Measurements from ENCODE around the gene PSMD3.
"Not testable (repeated sequence)": the region's sequence is repeated elsewhere in the genome, so short reads cannot be mapped to it uniquely, and the experiment has no call there.

The PSMD3 gene

GRCh38 chr17:39980351-39981206 is at the start of gene PSMD3:
TSS of gene PSMD3 (plus strand) at chr17:39980807. CDS start at chr17:39980971, 164 bp downstream.
- peak; percentile 98 for DNase-seq

GRCh38 chr17:39933912-39934311 is 46.7 kb upstream of the PSMD3 start:
- no peak for DNase-seq

- no peak for DNase-seq
Observed at GRCh38 chr17:39934324-39934723, 46.3 kb upstream of the PSMD3 start.

GRCh38 chr17:39935909-39936308 is 44.7 kb upstream of the PSMD3 start:
- no peak for DNase-seq

- no peak for DNase-seq
Observed at GRCh38 chr17:39937447-39937846, 43.2 kb upstream of the PSMD3 start.

- DNase-seq: no peak
Observed at GRCh38 chr17:39938140-39938869, 42.3 kb upstream of the PSMD3 start.

GRCh38 chr17:39939106-39939505 is 41.5 kb upstream of the PSMD3 start:
- DNase-seq: no peak

- no peak for DNase-seq
Observed at GRCh38 chr17:39939588-39940419, 40.8 kb upstream of the PSMD3 start.

GRCh38 chr17:39943702-39944392 is 36.8 kb upstream of the PSMD3 start:
- no peak for DNase-seq

GRCh38 chr17:39944393-39944711 is 36.3 kb upstream of the PSMD3 start:
- DNase-seq: no peak

- DNase-seq: no peak
Observed at GRCh38 chr17:39946551-39947330, 33.9 kb upstream of the PSMD3 start.

- not testable (repeated sequence) for DNase-seq
Observed at GRCh38 chr17:39948489-39948828, 32.1 kb upstream of the PSMD3 start.

GRCh38 chr17:39949028-39949427 is 31.6 kb upstream of the PSMD3 start:
- no peak for DNase-seq

- no peak for DNase-seq
Observed at GRCh38 chr17:39950871-39951348, 29.7 kb upstream of the PSMD3 start.

- no peak for DNase-seq
Observed at GRCh38 chr17:39951924-39952679, 28.5 kb upstream of the PSMD3 start.

GRCh38 chr17:39952680-39953470 is 27.7 kb upstream of the PSMD3 start:
- peak; percentile 99 for DNase-seq

- DNase-seq: no peak
Observed at GRCh38 chr17:39953471-39953888, 27.1 kb upstream of the PSMD3 start.

- DNase-seq: no peak
Observed at GRCh38 chr17:39954876-39955275, 25.7 kb upstream of the PSMD3 start.

- no peak for DNase-seq
Observed at GRCh38 chr17:39955726-39956225, 24.8 kb upstream of the PSMD3 start.

- no peak for DNase-seq
Observed at GRCh38 chr17:39960524-39961041, 20.0 kb upstream of the PSMD3 start.
